ENCODE data around the gene UST. TPM values are rescaled to one million over a fixed set of nuclear protein-coding genes. Genes with fewer than 3 reads are reported as not detected.

UST gene
- total RNA-seq, 1 experiment from 2014 or later, result 6.1 TPM

DNA sequence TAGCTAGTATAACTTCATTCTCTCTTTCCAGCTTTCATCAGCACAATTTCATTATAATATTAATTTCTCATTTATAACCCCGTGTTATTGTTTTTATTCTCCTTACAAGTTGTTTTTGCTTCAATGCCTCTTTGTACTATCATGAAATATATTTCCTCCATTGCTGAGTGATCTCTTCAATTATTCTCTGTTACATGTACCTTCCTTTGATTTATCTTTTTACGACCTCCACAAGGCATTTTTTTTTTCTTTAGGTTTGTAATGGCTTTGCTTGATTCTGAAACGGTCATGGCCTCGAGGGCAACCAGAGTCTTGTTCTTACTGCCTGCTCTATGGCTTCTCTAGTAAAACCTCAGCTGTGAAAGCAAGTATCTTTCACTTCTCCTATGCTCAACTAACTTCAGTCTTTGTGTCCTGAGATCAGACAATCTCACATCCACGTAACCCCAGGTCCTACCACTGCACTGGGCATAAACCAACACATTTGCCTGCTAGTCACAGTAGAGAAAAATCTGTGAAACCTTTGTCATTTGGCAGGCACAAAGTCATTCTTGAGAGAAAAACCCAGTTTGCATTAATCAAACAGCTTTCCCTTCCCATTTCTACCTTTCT lies 119.9 kb downstream of the UST start:
- CTCF ChIA-PET, result no interaction called here

More for the DNA sequence above, 119.9 kb downstream of the UST start:
- POLR2A ChIA-PET, result no interaction called here
- TF ChIP-seq POLR2A (IDR thresholded peaks at IDR 0.05; ENCODE audit: borderline replicate concordance, extremely low read depth, insufficient read depth, insufficient read length) (no peak), RAD21 (IDR thresholded peaks at IDR 0.05; ENCODE audit: low read depth) (no peak), SRF (IDR thresholded peaks at IDR 0.05; ENCODE audit: low read depth) (no peak), CTCF (IDR thresholded peaks at IDR 0.05 in 2 of 3, conservative IDR thresholded peaks at IDR 0.05 in 1 of 3; ENCODE audit: borderline replicate concordance in 1 of 3, insufficient read depth in 1 of 3, low read depth in 2 of 3, low read length in 2 of 3) (no peak), EZH2phosphoT487 (IDR thresholded peaks at IDR 0.05; ENCODE audit: borderline replicate concordance) (no peak), EGR1 (IDR thresholded peaks at IDR 0.05; ENCODE audit: low read depth) (no peak), ZFX (IDR thresholded peaks at IDR 0.05) (no peak), ELF1 (IDR thresholded peaks at IDR 0.05; ENCODE audit: borderline replicate concordance, low read depth) (no peak), TCF7L2 (IDR thresholded peaks at IDR 0.05; ENCODE audit: borderline replicate concordance, extremely low read depth, insufficient read depth, insufficient read length) (no peak), POLR2AphosphoS5 (IDR thresholded peaks at IDR 0.05; ENCODE audit: low read depth, low read length) (no peak), YY1 (IDR thresholded peaks at IDR 0.05; ENCODE audit: extremely low read depth, insufficient replicate concordance, low read depth, low read length) (no peak), FOSL1 (IDR thresholded peaks at IDR 0.05; ENCODE audit: low read depth) (no peak), SIN3A (IDR thresholded peaks at IDR 0.05; ENCODE audit: low read depth) (no peak), CEBPB (IDR thresholded peaks at IDR 0.05; ENCODE audit: low read depth) (no peak), EZH2 (IDR thresholded peaks at IDR 0.05) (no peak), CBX3 (IDR thresholded peaks at IDR 0.05; ENCODE audit: low read depth) (no peak)
- TF ChIP-seq, protein P1, sequence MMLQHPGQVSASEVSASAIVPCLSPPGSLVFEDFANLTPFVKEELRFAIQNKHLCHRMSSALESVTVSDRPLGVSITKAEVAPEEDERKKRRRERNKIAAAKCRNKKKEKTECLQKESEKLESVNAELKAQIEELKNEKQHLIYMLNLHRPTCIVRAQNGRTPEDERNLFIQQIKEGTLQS (IDR thresholded peaks at IDR 0.05), result no peak
- TF ChIP-seq, protein P2, sequence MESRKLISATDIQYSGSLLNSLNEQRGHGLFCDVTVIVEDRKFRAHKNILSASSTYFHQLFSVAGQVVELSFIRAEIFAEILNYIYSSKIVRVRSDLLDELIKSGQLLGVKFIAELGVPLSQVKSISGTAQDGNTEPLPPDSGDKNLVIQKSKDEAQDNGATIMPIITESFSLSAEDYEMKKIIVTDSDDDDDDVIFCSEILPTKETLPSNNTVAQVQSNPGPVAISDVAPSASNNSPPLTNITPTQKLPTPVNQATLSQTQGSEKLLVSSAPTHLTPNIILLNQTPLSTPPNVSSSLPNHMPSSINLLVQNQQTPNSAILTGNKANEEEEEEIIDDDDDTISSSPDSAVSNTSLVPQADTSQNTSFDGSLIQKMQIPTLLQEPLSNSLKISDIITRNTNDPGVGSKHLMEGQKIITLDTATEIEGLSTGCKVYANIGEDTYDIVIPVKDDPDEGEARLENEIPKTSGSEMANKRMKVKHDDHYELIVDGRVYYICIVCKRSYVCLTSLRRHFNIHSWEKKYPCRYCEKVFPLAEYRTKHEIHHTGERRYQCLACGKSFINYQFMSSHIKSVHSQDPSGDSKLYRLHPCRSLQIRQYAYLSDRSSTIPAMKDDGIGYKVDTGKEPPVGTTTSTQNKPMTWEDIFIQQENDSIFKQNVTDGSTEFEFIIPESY (IDR thresholded peaks at IDR 0.05; ENCODE audit: extremely low read depth, insufficient replicate concordance, low read length), result no peak
- TF ChIP-seq, protein P3, sequence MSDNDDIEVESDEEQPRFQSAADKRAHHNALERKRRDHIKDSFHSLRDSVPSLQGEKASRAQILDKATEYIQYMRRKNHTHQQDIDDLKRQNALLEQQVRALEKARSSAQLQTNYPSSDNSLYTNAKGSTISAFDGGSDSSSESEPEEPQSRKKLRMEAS (IDR thresholded peaks at IDR 0.05), result no peak
- Histone ChIP-seq H3K36me3 (ENCODE audit: control insufficient read depth in 1 of 2, insufficient read depth in 2 of 2, low read length in 2 of 2) (no peaks in the 10 kb centered on the region), H3K9me3 (ENCODE audit: control insufficient read depth in 1 of 2, insufficient read depth in 1 of 2, low read depth in 1 of 2, low read length in 2 of 2) (no peaks in the 10 kb centered on the region), H3K9me2 (ENCODE audit: insufficient read depth) (no peaks in the 10 kb centered on the region), H4K20me1 (ENCODE audit: insufficient read depth) (no peaks in the 10 kb centered on the region), H3K4me3 (replicated peaks in 1 of 2; ENCODE audit: low read depth in 1 of 2, low read length in 2 of 2) (no peak overlapping the region), H3K4me2 (ENCODE audit: low read length) (no peak overlapping the region), H3K27me3 (ENCODE audit: insufficient read depth, low read length) (no peaks in the 10 kb centered on the region), H2AFZ (ENCODE audit: low read depth, low read length, poor library complexity, severe bottlenecking) (no peak overlapping the region), H3K9ac (ENCODE audit: low read length) (no peak overlapping the region), H3K4me1 (ENCODE audit: control insufficient read depth in 1 of 2, insufficient read depth in 2 of 2, low read length in 2 of 2) (peaks cover 0 to 20% of the 10 kb centered on the region in 2 experiments; a peak in 2 of 4 replicates), H3K79me2 (ENCODE audit: insufficient read depth, low read length) (no peaks in the 10 kb centered on the region), H3K27ac (ENCODE audit: low read depth, low read length) (no peak overlapping the region)
- BruUV-seq (replicated peaks), result no TSS peak
- DNase-seq (ENCODE audit: low read depth, low spot score) (no peak), ATAC-seq (no peak)
- intact Hi-C loops (cut with micrococcal nuclease), result no loop called here
- RAD21 ChIA-PET (ENCODE audit: low non-redundant PET in 1 of 2, low total read pairs in 2 of 2, uncharacterized antibody in 2 of 2, unreplicated experiment in 2 of 2), result no interaction called here
